Fibroblast of skin of abdomen (primary cell): ENCODE results near the gene DERL3.
A peak's percentile ranks its signal among the peaks of the same experiment; 100 is the strongest.

Source experiments
- DNase-seq: peaks from one replicate; pipeline ENCODE4 v3.0.0-alpha.2; 2013

Gene DERL3

DNA sequence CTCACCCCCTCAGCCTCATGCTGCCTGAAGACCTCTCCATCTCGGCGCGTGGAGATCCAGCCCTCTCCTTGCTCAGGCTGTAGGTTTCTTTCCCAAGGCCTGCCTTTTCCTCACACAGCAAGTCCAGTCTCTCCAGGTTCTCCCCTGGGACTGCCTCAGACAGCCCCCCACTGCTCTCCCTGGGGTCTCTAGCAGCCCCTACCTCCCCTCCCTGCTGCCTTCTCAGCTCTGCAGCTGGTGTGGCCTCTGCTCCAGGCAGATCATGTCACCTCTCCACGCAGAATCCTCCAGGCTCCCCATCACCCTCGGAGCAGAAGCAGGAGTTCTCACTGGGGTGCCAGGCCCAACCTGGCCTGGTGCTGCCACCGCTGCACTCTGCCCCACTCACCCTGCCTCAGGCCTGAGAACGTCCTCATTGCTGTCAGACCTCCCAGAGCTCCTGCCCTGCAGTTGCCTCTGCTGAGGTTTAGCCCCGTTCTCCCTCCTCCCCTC is 36.9 kb downstream of the DERL3 start:
- DNase-seq, result no peak

DNA sequence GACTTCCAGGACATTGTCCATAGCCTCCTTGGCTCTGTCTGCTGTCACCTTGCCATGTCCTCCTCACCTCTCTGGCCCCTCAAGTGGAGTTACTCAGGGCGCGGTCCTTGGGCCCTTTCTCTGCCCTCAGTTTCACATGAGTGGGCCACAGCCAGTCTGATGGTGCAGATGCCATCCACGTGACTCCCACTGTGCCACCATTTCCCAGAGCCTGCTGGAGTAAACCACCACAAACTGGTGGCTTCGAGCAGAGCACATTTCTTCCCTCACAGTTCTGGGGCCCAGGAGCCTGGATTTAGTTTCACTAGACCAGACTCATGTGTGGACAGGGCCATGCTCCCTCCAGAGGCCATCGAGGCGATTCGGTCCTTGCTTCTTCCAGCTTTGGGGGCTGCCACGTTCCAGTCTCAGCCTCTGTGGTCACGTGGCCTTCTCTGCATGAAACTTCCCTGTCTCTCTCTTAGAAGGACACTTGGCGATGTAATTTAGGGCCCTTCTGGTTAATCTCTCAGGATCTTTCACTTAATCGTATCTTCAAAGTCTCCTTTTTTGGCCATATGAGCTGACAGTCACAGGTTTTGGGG is 37.5 kb downstream of the DERL3 start:
- DNase-seq, result no peak

DNA sequence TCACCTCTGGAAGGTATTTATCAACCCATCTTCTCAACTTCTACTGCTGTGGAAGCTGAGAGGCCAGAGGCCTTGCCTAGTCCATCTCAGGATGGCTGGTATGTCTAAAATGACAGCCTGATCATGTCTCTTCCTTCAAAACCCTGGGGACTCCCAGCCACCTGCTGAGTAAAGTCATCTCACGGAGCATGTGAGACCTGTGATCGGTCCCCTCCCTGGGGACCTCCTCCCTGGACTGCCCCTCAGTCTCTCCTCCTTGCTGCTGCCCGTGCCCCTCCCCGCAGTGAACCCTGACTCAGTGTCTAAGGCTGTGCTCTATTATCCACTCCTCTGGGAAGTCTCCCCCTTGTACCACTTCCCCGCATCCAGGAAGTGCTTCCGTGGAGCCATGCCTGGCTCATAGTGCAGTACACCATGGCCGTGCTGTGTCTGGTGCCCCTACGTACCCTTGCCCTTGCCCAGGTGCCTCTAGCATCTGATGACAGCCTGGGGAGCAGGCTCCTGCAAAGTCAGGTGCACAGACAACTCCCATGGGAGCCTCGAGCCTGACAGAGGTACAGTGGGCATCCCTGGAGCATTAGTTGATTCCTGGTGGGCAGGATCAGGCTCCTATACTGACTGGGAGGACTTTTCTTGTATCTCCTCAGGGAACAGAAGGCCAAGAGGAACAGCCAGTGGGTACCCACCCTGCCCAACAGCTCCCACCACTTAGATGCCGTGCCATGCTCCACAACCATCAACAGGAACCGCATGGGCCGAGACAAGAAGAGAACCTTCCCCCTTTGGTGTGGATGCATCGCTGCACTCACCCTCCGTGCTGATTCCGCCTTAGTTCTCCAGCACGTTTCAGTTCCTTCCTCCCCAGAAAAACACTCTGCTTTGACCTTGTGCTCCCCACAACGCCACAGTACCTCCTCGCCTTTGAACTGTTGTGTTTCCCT is 38.2 kb downstream of the DERL3 start:
- DNase-seq, result no peak

DNA sequence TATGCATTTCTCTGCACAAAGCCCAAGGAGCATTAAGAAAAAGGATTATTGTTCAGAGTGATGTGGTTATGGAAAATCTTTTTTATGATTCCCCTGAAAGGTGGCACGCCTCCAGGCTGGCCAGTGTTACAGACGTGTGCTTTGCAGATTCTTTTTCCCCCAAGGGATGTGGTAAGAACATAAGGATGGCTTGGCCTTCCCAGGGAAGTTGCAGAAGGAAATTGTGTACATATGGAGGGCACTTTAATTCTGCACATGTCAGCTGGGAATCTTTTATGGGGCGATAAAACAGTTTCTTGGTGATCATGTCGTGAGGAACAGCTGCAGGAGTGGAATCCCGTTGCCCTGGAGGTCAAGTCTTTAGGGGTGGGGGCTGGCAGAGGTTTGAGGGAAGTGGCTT is 42.3 kb downstream of the DERL3 start:
- DNase-seq, result peak; percentile 72

DNA sequence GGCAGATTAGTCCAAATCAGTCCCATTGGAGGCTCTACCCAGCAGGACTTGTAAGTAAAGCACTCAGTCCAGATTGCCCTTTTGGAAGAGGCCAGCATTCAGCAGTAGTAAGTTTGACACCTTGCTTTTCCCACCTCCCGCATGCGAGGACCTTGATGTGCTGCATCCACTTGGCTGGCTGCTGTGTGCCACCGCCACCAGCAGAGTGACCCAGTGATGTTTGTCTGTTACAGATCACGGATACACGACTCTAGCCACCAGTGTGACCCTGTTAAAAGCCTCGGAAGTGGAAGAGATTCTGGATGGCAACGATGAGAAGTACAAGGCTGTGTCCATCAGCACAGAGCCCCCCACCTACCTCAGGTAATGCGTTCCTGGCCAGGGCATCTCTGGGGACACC is 45.5 kb downstream of the DERL3 start:
- no peak for DNase-seq

DNA sequence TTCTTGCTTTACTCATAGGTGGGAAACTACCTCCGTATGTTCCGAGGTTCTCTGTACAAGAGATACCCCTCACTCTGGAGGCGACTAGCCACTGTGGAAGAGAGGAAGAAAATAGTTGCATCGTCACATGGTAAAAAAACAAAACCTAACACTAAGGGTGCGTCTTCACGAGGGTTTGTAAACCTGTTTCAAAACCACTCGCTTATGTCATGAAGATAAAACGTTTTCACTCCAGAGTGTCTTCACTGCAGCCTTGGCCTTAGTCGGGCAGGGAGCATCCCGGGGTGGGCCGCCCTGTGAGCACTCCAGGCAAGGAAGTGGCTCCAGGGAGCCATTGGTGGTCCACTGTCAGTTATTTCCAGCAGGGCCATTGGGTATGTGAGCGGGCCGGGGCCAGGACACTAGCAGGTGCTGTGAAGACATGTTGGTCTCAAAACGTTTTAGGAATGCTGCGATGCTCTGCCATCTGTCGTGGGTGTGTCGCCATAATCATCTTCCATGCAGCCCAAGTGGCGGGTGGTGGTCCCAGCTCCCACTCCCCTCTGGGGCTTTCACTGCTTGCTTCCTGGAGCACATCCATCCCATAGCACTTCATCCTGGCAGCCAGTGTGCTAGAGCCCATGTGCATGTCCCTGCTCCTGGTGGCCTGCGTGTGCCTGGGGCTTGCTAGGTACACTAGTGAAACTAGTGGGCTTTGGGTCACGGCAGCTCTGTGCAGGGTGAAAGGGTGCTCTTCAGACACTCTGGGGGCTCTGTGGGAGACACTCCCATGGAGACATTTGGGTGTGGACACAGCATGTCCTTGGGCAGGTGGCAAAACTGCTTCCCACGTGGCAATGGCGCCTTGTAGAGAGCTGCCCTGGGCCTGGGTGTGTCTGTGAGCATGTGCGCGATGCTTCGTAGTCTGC is 46.8 kb downstream of the DERL3 start:
- no peak for DNase-seq

DNA sequence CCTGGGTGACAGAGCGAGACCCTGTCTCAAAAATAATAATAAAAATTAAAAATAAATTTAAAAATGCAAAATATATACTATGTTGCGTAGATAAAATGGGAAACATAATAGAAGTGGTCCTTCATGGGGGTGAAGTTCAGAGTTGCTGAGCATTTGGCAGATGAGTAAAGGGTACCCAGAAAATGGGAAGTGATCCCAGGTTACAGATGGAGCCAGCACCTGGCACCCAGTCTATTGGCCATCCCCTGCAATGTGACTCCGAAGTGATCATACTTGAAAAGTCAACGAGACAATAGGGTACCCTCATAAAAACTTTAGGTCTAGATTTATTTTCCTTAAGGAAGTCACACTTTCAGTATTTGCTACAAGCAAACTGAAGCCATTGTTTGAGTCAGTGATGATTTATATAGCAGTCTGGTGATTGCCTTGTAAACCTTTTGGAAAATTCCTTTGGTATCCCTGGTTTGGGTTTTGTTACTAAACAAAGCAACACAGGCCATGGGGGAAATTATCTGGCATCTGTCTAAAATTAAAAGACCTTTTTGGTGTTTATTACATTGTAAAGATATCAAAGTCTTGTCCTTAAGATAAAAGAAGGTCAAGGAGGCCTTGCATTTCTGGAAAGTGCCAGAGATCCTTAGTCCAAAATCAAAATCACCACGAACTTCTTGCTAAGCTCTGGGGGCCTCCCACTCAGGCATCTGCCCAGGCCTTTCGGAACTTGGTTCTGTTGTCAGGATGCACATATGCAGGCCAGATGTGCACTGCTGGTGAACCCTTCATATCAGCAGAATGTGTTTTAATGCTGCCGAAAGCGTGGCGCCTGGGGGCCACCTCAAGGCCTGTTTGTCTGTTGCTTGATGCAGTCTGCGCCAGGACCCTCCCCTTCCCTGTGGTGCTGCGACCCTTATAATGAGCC is 47.7 kb downstream of the DERL3 start:
- DNase-seq, result peak; percentile 77

DNA sequence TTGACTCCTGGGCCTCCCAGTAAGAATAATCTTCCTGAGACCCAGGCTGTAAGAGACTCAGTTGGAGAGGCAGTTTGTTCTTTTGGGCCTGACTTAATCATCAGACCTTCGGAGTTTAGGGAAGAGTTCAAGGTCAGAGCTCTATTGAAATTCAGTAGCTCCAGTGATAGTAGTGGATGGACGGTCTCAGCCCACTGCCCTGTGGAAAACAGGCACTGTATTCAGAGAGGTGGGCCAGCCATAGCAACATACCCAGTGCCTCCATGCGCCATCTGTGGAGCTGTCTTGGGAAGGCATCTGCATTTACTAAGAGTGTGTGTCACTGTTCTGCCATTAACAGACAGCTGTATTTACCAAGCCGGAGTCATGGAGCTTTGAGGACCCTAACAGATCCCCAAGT is 49.2 kb downstream of the DERL3 start:
- no peak for DNase-seq

DNA sequence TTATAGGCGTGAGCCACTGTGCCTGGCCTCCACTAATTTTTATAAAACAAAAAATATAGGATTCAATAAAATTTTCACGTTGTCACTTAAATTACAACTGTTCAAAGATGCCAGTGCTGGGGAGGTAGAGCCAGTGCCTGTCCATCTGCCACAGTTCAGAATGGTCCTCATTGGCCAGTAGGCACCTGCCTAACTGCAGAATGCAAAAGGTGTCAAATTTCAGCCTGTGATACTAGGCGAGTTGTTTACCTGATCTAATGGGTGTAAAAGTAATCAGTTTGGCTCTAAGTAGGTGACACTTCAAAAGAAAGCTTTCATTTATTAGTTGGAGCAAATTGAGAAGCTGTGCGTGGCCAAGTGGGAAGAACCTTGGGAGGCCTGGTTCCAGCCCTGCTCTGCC is 49.7 kb downstream of the DERL3 start:
- DNase-seq, result no peak

DNA sequence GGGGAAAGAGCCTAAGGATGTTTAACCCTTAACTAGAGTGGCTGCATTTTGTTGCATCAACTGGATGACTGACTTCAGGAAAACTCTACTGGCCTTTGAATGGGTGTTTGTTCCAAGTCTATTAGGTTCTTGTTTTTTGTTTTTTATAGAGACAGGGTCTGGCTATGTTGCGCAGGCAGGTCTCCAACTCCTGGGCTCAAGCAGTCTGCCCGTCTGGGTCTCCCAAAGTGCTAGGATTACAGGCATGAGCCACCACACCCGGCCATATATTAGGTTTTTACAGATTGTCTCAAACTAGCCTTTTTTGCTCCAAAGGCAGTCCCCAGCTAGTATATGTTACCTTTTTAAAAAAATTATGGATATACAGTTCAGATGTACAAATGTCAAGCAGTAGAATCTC is 50.9 kb downstream of the DERL3 start:
- no peak for DNase-seq

DNA sequence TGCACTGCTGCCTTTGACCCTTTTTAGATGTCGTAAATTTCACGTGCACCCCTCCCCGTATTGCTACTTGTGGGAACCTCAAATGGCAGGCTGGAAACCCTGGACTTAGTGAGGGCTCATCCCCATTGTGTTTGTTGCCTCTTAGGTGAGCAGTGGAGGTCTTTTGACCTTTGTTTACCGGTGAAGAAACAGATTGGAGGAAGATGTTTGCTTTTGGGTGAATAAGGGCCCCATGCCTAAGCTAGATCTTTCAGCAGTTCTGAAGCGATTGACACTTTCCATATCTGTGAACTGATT is 51.3 kb downstream of the DERL3 start:
- no peak for DNase-seq

DNA sequence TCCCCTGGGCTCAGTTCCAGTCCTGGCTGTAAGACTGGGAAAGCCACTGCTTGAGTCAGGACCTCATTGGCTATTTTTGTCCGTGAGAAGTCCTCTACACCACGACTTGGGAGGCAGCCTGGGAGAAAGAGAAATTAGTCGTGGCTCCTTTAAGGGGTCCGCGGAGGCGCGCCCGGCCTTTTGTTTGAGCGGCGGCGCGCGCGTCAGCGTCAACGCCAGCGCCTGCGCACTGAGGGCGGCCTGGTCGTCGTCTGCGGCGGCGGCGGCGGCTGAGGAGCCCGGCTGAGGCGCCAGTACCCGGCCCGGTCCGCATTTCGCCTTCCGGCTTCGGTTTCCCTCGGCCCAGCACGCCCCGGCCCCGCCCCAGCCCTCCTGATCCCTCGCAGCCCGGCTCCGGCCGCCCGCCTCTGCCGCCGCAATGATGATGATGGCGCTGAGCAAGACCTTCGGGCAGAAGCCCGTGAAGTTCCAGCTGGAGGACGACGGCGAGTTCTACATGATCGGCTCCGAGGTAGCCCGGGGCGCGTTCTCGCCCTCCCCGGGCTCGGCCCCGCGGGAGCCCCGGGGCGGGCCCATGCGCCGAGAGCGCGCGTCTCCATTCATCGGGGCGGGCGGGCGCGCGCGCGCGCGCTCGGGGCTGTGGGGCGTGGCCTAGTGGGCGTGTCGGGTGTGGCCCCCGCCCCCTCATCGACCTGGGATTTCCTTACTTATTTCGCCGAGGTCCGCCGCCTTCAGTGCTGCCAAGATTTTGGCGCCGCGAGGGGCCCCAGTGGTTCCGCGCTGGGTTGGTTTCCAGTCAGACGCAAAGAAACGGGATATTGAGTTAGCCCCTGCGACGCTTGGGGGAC is 51.8 kb downstream of the DERL3 start, which contains the start of gene SMARCB1:
SMARCB1 (plus strand) TSS at position 215 of the 848 bp plus-strand sequence; CDS start at position 419, 204 bp downstream.
- peak; percentile 91 for DNase-seq

DNA sequence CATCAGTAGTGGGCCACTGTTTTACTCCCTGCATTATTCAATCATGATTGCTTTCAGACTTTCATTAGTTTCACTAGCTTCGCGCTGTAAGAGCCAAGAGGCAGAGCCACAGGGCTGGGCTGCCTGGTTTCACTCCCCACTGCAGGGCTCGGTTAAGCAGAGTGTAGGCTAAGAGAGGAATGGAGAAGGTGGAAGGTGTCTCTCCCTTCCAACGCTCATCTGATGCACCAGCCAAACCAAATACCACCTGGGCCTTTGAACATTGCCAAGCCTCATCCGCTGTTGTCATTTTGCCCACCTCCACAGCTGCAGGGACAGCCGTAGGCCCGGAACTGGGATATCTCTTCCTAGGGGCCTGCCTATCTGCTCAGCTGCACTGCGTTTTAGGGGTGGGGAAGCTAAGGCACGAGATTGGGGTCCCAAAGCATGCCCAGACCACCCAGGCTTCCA is 52.5 kb downstream of the DERL3 start:
- no peak for DNase-seq
